Measurements from ENCODE around the gene SYNGR3.
"Not testable (repeated sequence)": the region's sequence is repeated elsewhere in the genome, so short reads cannot be mapped to it uniquely, and the experiment has no call there.

The SYNGR3 gene

DNA sequence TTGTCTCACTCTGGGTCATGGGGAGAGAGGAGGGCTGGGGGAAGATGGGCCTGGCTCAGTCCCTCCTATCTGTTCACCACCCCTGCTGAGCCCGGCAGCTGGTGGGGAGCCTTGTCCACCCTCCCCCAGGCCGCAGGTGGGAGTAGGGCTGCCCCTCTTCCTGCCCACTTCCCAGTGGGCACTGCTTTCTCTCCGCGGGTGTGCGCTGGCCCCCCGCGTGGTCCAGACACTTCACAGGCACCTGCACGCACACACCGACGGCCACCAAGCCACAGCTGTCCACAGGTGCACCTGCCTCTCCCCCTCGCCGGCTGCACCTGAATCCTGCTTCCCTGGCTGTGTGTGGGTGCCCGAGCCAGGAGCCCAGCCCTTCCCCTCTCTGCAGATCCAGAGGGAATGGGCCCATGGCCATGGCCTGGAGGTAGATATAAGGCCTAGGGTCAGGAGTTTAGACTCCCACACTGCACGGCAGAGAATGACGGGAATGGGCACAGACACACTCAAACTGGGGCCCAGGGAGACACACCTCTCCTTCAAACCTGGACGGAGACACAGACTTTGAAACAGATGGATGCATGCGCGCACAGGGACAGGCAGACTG lies 39.0 kb downstream of the SYNGR3 start:
- DNase-seq (ENCODE audit: low read depth), result no peak

DNA sequence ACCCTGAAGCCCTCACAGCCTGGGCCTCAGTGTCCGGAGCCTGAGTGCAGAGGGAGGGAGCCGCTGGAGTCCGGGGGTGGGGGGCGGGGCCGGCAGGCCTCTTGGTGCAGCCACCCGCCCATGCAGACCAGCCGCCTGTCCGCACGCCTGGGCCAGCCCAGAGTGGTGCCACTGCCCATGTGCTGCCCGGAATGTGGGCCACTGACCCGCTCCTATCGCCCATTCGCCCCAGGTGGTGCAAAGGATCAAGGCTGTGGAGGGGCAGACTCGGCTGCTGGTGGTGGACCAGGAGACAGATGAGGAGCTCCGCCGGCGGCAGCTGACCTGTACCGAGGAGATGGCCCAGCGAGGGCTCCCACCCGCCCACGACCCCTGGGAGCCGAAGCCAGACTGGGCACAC lies 39.6 kb downstream of the SYNGR3 start:
- DNase-seq (ENCODE audit: low read depth), result no peak

DNA sequence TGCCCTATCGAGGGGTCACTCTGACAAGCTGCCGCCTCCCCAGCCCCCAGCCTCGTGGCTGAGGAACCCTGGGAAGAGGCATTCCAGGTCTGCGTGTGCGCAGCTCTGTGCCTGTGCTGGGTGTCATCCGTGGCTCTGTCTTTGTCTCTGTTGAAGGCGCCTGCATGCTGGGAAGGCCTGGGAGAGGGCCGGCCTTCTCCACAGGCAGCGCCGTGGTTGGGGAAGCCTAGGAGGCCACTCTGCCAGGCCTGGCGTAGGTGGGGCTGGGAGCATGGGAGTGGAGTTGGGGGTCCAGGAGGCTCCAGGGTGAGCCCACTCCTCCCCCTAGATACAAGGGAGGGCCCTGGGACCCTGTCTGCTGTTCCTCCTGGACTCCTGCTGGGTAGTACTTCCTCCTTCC lies 40.3 kb downstream of the SYNGR3 start:
- no peak for DNase-seq (ENCODE audit: low read depth)

DNA sequence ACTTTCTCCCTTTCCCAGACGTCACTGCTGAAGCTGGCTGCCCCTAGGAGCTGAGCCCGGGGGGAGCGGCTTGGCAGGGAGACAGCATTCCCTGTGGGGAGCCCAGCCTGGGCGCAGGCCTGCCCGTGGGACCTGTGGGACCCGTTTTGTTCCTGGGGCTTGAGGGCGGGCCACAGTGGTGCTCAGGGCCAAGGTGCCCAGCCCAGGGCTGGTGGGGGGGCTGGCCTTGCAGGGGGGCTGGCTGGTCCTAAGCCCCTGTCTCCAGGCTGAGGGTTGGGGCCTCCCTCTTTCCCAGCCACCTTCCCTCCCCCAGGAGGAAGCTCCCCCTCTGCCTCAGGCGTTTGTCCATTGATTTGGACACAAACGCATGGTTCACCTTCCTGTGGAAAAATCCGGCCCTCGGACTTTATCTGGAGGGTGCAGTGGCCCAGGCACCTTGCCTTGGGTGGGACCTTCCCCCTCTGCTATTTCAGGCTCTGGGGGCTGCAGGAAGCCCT lies 41.4 kb downstream of the SYNGR3 start:
- no peak for DNase-seq (ENCODE audit: low read depth)

DNA sequence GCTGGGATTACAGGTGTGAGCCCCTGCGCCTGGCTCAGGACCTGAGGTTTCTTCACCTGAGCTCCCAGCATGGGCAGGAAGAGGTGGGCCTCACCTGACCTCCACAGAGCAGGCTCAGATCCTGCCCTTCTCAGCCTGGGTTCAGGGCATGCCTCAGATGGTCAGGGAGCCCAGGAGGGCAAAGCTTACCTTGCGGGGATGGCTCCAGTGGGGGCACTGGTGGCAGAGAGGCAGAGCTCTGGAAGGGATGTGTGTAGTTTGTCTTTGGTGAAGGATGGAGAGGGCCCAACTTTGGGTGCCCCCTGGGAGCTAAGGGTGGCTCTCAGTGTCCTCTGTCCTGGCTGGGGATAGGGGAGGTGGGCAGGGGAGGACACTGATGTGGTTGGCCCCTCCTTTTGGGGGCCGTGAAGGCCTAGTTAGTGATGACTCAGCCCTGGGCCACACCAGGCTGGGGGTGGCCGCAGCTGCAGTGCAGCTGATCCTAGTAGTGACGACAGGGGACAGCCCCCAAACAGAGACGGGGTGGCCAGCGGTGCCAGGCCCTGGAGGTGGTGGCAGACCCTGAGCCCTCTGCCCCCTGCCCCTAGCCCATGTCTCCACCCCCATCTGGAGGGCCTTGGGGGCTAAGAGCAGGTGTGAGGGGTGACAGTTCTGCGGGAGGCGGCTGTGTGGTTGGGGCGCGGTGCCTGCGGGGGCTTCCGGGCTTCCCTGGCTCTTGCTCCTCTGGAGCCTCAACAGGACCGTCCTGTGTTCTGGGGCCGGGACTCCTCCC lies 42.7 kb downstream of the SYNGR3 start:
- no peak for DNase-seq (ENCODE audit: low read depth)

DNA sequence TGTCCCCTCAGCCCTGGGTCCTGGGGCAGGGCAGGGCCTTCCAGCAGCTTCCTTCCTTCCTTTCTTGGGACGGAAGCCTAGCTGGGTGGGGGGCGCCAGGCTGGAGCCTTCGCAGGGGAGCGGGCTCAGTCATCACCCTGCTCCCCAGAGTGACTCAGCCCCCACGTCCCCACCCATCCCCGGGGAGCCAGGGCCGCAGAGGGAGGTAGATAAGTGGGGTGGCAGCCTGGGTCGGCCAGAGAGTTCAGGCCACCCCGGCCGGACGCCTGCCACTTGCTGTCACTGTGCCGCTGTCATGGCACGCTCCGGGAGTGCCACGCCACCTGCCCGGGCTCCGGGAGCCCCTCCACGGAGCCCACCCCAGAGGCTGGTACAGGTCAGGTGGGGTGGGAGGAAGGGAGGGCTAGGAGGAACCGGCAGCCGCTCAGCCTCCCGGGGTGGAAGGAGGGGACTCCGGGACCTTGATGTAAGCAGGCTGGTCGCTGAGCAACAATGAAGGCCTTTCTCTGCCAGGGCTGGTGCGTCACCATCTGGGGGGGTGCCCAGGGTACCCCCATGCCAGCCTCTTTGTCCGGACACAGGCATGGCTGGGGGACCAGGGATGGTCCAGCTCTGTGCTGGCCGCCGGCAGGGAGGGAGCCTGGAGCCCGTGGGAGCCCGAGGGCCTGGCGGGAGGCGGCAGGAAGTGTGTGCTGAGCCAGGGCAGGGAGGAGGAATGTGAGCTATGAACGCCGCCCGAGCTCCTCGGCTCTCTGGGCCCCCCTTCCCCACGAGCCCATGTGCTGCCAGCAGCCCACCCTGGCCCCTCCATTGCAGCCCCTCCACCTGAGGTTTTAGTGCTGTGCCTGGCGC lies 43.5 kb downstream of the SYNGR3 start:
- DNase-seq (ENCODE audit: low read depth), result no peak

DNA sequence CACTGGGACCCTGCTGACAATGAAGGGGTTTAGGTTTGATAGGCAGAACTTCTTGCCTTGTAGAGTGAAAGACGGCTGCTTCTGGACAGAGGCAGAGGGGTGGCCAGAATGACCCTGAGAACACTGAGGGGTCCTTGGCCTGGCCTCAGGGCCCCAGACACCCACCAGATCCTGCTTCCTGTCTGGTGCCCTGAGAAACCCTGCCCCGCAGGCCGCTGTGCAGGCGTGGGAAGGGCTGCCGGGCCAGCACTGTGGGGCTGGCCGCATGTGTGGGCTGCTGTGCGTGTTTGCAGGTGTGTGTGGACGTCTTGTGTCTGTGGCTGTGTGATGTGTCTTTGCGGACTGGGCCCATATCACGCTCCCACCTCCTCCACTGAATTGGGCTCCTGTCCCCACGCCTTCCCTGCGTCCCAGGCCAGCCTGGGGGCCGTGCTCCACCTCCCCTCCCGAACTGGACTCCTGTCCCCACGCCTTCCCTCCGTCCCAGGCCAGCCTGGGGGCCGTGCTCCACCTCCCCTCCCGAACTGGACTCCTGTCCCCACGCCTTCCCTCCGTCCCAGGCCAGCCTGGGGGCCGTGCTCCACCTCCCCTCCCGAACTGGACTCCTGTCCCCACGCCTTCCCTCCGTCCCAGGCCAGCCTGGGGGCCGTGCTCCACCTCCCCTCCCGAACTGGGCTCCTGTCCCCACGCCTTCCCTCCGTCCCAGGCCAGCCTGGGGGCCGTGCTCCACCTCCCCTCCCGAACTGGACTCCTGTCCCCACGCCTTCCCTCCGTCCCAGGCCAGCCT lies 44.3 kb downstream of the SYNGR3 start:
- not testable (repeated sequence) for DNase-seq (ENCODE audit: low read depth)

DNA sequence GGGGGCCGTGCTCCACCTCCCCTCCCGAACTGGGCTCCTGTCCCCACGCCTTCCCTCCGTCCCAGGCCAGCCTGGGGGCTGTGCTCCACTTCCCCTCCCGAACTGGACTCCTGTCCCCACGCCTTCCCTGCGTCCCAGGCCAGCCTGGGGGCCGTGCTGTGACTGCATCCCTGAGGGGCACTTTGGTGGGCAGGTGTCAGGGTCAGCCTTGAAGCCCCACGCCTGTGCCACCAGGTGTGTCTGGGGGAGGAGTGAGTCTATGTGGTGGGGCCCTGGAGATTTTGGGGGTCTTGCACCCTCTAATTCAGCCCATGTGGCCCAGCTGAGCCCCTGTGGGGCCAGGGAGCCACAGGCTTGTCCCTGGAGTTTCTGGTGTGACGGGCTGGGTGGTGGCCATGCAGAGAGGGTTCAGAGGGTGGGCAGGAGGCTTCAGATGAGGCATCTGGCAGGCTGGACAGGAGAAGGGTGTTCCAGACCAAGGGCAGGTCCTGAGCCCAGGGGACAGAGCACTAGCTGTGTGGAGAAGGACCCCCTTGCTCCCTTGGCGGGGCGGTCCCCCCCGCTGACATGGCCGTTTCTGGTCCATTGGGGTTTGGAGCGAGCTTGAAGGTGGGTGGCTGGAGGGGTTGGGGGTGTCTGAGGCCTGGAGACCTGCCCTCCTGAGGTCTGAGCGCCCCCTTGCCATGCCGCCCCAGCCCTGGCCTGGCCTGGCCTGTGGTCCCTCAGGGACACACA lies 45.1 kb downstream of the SYNGR3 start:
- no peak for DNase-seq (ENCODE audit: low read depth)

DNA sequence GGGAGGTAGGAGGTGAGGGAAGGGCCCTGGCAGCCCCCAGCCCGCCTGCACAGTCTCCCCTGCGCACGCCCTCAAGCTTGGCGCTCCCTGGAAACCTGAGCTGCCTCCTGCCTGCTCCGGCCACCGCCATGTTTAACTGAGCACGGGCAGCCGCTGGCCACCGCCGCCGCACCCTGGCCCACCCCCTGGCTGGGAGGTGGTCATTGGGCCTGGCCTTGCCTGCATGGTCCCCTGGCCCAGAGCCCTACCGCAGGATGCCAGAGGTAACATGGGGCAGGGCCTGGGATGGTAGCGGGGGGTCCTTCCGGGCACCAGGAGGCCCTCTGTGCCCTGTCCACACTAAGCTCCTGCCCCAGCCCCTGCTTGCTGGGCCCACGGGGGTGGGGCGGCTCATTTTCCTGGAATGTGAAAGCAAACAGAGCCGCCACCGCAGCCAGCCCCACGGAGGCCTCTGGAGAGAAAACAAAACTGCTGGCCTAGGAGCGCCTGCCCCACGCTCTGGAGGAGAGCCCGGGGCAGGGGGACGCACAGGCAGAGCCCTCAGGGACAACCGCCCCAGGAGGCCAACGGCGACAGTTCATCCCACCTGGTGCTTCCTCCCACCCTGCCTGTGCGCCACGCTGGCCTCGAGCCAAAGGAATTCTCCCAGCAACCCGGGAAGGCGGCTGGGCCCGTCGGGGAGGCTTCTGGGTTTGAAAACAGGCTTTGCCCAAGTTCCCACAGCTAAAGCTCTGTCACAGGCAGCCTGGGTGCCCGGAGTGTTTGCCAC lies 45.8 kb downstream of the SYNGR3 start:
- DNase-seq (ENCODE audit: low read depth), result no peak

DNA sequence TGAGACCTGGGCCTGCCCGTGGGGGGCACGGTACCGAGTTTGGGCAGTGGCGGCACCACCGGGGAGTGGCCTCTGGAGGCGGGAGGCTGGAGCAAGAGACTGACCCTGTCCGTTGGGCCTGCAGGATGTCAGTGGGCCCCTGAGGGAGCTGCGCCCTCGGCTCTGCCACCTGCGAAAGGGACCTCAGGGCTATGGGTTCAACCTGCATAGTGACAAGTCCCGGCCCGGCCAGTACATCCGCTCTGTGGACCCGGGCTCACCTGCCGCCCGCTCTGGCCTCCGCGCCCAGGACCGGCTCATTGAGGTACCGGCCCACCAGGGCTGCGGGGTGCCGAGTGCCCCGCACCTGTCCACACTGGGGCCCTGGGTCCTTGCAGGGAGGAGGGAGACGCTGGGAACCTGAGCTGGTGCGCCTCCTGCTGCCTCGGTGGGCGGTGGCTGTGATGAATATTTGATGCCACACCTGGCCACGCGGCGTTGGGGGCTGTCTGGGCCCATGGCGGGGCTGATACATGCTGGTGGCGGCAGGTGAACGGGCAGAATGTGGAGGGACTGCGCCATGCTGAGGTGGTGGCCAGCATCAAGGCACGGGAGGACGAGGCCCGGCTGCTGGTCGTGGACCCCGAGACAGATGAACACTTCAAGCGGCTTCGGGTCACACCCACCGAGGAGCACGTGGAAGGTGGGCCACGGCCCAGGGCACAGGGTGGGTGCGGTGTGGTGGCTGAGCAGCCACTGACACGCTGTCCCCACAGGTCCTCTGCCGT lies 46.6 kb downstream of the SYNGR3 start:
- no peak for DNase-seq (ENCODE audit: low read depth)

DNA sequence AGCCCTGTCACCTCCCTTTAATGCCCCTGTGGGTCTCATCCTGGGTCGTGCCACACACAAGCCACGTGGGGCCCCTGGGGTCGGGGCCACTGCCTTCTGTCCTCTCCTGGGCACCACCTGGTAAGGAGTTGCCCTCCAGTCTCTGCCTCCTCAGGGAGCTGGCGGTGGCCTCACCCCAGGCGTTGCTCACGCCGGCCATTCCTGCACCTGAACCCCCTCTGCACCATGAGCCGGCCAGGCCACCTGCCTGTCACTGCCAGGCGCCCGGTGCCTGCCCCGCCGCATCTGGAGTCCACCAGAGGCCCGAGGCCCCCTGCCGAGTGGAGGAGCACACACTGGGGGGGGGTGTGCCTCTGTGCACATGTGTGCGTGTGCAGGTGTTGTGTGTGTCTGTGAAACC lies 47.3 kb downstream of the SYNGR3 start:
- DNase-seq (ENCODE audit: low read depth), result no peak

DNA sequence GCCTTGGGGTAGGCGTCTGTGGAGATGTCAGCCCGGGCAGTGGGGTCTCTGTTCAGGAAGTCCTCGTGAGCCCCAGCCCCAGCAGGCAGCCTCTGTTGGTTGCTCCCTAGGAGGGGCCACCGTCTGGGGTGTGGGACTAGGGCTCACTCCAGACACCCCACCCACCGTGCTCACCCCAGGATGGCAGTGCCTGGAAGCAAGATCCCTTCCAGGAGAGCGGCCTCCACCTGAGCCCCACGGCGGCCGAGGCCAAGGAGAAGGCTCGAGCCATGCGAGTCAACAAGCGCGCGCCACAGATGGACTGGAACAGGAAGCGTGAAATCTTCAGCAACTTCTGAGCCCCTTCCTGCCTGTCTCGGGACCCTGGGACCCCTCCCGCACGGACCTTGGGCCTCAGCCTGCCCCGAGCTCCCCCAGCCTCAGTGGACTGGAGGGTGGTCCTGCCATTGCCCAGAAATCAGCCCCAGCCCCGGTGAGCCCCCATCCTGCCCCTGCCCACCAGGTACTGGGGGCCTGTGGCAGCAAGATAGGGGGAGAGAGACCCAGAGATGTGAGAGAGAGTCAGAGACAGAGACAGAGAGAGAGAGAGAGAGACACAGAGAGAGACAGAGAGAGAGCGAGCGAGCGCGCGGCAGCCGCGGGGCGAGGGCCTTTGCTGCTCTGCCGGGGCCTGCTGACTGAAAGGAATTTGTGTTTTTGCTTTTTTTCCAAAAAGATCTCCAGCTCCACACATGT lies 48.0 kb downstream of the SYNGR3 start:
- no peak for DNase-seq (ENCODE audit: low read depth)

DNA sequence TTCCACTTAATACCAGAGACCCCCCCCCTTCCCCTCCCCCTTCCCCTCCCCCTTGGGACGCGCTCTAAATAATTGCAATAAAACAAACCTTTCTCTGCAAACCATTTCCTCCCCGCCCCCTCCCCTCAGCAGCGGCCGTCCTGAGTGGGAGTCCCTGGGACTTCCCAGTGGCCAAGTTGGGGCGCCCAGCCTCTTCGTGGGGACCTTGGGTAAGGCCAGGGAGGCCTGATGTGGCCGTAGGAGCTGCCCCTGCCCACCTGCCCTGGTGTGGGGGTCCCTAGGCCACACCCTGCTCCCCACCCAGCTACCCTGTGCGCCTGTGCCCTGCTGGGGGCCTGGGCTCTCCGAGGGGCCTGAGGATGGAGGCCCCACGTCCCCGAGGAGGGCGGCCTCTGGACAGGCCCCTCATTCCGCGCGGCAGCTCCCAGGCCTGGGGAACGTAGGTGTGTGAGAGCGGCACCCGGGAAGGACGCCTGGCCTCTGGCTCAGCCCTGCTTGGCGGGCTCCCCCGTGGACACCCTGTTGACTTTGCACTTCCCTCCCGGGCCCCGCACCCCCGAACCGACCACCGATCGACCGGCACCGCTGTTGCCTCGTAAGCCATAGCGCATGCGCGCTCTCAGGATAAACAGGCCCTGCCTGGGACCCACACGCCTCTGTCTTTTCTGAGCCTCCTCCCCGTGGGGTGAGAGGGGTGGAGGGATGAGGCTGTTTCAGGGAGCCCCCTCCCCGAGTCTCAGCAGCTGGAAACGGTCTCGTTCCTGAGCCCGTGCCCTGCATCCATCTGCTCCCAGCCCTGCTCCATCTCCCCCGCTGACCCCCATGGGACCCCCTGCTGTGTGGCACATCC lies 48.8 kb downstream of the SYNGR3 start:
- no peak for DNase-seq (ENCODE audit: low read depth)

DNA sequence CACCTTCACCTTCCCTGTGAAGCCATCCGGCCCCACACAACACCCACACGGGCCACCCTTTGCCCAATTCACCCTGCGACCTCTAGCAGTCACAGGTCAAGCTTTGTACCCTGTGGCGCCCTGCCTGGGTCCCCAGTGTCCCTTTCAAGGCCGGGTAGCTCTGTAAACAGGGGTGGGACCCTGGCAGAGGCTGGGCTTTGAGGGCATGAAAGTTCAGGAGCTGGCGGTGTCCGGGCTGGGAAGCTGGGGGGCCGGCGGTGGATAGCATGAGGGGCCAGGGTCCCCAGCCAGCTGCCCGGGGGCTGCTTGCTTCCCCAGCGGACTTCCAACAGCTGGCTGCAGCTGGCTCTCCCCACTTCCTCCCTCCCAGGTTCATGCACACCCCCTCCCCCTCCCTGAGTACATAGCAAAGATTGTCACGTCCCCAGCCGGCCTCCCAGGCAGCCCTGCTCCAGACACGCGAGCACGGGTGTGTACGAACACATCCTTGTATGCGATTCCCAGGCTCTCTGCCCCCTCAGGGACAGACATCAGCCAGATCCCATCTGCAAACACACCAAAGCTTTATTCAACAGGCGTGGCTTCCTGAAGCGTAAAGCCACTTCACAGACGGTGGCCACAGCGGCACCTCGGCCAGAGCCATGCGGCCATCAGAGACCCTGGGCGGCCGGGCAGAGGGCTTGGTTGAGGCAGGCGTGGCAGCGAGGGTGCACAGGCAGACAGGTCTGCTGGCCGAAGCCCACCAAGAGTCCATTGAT lies 49.7 kb downstream of the SYNGR3 start:
- no peak for DNase-seq (ENCODE audit: low read depth)

DNA sequence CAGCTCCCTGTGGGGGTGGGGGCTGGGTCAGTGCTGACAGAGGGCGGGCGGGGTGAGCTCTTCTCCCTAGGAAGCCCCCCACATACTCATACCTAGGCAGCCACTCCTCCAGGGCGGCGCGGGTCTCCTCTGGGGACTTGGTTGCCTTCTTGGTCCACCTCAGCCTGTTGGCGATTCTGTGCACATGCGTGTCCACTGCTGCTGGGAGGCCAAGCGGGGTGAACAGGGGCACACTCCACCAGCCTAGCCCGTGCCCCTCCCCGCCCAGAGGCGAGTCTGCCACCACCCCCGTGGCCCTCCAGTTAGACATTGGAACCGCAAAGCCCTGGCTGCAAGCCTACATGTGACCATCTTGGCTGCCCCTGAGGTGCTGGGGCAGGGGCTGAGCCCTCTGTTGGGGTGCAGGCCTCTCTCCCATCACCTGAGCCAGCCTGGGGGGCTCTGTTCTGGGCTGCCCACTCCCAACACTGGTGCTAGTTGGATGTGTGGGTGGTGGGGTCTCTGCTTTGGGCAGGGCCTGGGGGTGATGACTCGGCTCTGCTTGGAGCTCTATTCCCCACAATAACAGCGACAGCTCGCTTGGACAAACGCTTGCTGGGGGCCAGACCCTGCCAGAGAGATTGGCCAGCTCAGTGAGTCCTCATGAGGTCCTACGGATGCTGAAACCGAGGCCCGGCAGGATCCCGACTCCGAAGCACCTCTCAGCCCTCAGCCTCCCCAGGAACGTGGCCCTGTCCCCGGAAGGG lies 50.4 kb downstream of the SYNGR3 start:
- DNase-seq (ENCODE audit: low read depth), result no peak

DNA sequence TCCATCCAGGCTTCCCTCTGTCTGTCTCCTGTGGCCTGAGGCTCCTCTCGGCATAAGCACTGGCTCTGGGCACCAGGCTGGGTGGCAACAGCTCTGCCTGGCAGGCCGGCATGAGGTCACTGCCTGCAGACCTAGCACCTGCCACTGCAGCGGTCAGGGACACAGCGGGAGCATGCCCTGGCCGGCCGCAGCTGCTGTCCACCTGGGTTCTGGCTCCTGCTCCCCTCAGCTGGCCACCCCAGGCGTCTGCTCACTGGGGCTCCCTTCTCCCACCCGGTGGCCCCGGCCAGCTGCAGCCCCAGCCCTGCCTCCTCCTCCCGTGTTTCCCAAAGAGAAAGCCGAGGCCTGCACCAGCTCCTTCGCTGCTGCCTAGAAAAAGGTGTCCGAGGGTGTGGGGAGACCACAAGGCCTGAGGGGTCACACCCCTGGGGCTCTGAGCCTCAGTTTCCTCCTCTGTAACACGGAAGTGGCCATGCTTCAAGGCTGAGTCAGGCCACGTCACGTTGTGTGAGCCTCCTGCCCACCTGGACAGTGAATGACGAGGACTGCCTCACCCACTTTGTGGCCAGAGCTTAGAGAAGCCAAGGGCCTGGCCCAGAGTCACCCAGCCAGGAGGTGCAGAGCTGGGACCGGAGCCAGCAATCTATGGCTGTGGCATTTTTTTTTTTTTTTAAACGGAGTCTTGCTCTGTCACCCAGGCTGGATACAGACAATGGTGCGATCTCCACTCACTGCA lies 51.2 kb downstream of the SYNGR3 start:
- DNase-seq (ENCODE audit: low read depth), result no peak

All from T follicular helper cell (primary cell).